Left ventricle myocardium inferior (tissue), 1 donor: ENCODE results near the gene UST. TPM values are rescaled to one million over a fixed set of nuclear protein-coding genes. Genes with fewer than 3 reads are reported as not detected.
"Not testable (repeated sequence)": the region's sequence is repeated elsewhere in the genome, so short reads cannot be mapped to it uniquely, and the experiment has no call there.

ENCODE experiments used
- DNase-seq: peaks from one replicate; pipeline ENCODE4 v3.0.0-alpha.2; 2020
- H3K27ac ChIP-seq: fragments of 200-600 bp; replicated peaks from 2 replicates; pipeline ENCODE4 v1.8.0; 2021
- H3K27me3 ChIP-seq: fragments of 200-600 bp; 2 replicates; pipeline ENCODE4 v1.8.0; 2021; ENCODE audit warnings: low read depth
- H3K36me3 ChIP-seq: fragments of 200-600 bp; 2 replicates; pipeline ENCODE4 v1.8.0; 2021
- H3K4me1 ChIP-seq: fragments of 200-600 bp; 2 replicates; pipeline ENCODE4 v1.8.0; 2021
- H3K4me3 ChIP-seq: fragments of 200-600 bp; 2 replicates; pipeline ENCODE4 v1.8.0; 2021; ENCODE audit warnings: mild to moderate bottlenecking, moderate library complexity
- H3K9me3 ChIP-seq: fragments of 200-600 bp; replicated peaks from 2 replicates; pipeline ENCODE4 v1.8.0; 2021
- intact Hi-C: fragments of 100-400 bp; cut with micrococcal nuclease; formaldehyde crosslinking; loops from one replicate; pipeline ENCODE4 v1.11.0; 2022
- total RNA-seq: library from RNA; stranded (reverse); fragmentation: NEBNext Ultra II Directional; extraction: Animal tissue kit (Norgen Biotek cat#: 25700); gene quantifications from one replicate; pipeline ENCODE4 v1.2.1, GENCODE V29; 2021
- TF ChIP-seq, protein P1 (sequence below): fragments of 200-600 bp; IDR thresholded peaks from 2 replicates; pipeline ENCODE4 v1.8.0; 2021; ENCODE audit warnings: antibody characterized with exemption, mild to moderate bottlenecking, borderline replicate concordance
- donor health status: DM: no; HTN: yes; CAD: no; lungs with severe emphysema.

Gene UST
- total RNA-seq, 1 donor from 2014 or later: 3.3 TPM

DNA sequence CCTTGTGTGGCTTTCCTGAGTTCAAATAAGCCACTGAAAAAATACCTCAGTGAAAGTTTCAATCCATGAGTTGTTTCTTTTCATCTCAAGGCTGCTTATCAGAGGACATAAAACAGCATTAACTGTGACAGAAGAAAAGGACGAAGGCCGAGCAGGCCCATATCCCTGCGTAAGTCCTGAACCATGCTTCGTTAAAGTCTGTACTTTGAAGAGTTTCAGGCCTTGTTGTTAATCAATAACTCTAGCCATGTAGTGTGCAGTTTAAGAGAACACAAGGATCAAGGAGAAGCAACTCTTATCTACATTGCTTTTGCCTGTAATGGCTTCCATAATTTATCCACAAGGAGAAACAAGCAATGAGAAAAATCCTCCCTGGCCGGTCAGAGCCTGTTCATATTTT is 165.4 kb downstream of the UST start:
- no peaks in the 10 kb centered on the region for H3K4me1 ChIP-seq
- no peaks in the 10 kb centered on the region for H3K27me3 ChIP-seq
- DNase-seq: no peak
- H3K4me3 ChIP-seq: no peak overlapping the region
- H3K36me3 ChIP-seq: no peaks in the 10 kb centered on the region
- H3K27ac ChIP-seq: no peak overlapping the region
- TF ChIP-seq, protein P1, sequence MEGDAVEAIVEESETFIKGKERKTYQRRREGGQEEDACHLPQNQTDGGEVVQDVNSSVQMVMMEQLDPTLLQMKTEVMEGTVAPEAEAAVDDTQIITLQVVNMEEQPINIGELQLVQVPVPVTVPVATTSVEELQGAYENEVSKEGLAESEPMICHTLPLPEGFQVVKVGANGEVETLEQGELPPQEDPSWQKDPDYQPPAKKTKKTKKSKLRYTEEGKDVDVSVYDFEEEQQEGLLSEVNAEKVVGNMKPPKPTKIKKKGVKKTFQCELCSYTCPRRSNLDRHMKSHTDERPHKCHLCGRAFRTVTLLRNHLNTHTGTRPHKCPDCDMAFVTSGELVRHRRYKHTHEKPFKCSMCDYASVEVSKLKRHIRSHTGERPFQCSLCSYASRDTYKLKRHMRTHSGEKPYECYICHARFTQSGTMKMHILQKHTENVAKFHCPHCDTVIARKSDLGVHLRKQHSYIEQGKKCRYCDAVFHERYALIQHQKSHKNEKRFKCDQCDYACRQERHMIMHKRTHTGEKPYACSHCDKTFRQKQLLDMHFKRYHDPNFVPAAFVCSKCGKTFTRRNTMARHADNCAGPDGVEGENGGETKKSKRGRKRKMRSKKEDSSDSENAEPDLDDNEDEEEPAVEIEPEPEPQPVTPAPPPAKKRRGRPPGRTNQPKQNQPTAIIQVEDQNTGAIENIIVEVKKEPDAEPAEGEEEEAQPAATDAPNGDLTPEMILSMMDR: no peak
- H3K9me3 ChIP-seq: peaks cover 9% of the 10 kb centered on the region
- intact Hi-C loops: no loop called here

DNA sequence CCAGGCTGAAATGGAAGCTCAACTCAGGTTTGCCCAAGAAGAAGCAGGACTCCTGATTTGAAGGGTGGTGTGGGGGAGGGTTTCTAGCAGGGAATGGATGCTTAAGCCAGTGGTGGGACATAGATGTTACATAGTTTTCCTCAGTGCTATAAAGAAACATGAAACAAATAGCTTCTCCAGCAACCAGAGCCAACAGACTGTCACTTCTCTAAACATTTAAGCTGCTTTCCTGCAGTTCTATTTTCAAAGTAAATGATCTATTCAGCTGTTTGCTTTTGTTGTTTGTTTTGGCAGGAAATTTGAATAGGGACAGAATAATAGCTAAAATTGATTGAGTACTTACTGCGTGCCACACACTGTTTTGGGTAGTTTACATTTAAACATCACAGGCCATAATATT is 169.0 kb downstream of the UST start:
- no peaks in the 10 kb centered on the region for H3K4me1 ChIP-seq
- peaks cover 18% of the 10 kb centered on the region for H3K9me3 ChIP-seq
- intact Hi-C loops: no loop called here
- no peak overlapping the region for H3K4me3 ChIP-seq
- H3K27ac ChIP-seq: no peak overlapping the region
- no peaks in the 10 kb centered on the region for H3K27me3 ChIP-seq
- TF ChIP-seq, protein P1: no peak
- H3K36me3 ChIP-seq: no peaks in the 10 kb centered on the region
- no peak for DNase-seq

DNA sequence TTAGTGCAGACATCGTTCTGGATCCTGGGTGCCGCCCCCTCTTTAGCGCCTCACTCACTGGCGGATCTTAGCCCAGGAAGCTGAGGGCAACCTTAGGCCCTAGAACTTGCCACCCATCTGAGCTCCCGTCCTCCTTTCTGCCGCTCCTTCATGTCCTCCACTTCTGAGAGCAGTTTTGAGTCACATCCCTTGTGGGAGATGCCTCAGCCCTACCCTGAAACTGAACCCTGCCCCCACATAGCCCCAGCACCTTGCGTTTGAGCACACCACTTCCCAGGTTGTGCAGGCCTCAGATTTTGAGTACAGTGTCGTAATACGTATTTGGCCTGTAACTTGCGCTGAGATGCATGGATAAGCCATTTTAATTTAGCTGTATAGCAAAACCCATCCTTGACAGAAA is 169.7 kb downstream of the UST start:
- DNase-seq, H3K4me3 ChIP-seq, intact Hi-C loops, H3K27ac ChIP-seq, H3K27me3 ChIP-seq, H3K36me3 ChIP-seq, H3K4me1 ChIP-seq: not testable (repeated sequence)
- peaks cover 18% of the 10 kb centered on the region for H3K9me3 ChIP-seq

DNA sequence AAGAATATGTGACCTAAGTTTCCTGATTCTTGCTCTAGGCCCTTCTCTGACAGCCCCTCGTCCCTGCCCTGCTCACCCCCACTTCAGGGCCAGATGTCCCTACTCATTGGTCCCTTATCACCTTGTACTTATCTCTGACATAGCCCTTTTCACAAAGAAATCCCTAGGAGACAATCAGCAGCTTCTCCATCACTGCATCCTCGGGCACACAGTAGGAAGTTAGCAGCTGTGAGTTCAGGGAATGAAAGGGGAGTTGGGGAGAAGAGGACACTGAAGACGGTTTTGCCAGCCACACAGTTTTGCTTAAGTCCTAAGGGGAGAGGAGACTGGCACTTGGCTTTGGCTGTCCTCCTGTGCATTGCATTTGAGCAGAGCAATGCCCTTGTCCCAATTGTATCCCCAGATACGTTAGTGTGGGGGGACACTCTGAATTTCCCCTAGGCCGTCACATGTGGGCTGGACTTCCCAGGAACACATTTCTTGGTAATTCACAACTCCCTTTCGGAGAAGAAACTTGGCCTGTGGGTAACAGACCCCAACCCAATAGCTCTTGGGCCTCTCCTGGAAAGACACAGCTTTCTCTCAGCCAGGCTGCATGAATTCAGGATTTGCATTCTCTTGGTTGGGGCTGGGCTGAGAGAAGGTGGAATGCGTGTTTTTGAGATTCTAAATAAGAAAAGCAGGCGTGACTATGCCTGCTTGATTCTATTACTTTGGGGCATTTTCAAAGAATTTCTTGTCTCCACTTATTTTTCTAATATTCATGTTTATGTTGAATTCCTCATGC is 177.6 kb downstream of the UST start:
- intact Hi-C loops: no loop called here
- no peaks in the 10 kb centered on the region for H3K27me3 ChIP-seq

DNA sequence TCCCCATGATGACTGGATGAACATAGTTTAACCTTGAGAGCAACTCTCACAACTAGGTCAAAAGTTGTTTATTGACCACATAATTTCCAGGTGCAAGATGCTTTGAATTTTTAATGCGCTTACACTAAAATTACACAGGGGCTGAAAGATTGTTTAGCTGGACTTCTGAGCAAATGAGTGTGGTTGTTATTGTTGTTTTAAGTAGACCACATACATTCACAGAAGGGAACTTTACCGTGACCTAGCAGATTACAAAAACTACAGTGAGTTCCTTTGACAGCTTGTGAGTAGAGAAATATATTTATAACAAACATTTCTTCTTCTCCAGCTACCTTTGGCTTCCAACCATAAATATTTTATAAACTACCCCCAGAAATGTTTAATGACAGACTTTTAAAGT is 178.9 kb downstream of the UST start:
- Histone ChIP-seq H3K4me1 (peaks cover 7% of the 10 kb centered on the region), H3K27ac (no peak overlapping the region), H3K4me3 (no peak overlapping the region), H3K9me3 (no peaks in the 10 kb centered on the region), H3K36me3 (no peaks in the 10 kb centered on the region), H3K27me3 (no peaks in the 10 kb centered on the region)
- no peak for DNase-seq
- TF ChIP-seq, protein P1: no peak
- intact Hi-C loops: no loop called here

More for the DNA sequence above, 177.6 kb downstream of the UST start:
- H3K4me3 ChIP-seq: no peak overlapping the region
- no peak overlapping the region for H3K27ac ChIP-seq
- H3K4me1 ChIP-seq: peaks cover 7% of the 10 kb centered on the region
- DNase-seq: no peak
- TF ChIP-seq, protein P1: no peak
- H3K9me3 ChIP-seq: peaks cover under 1% of the 10 kb centered on the region
- no peaks in the 10 kb centered on the region for H3K36me3 ChIP-seq

DNA sequence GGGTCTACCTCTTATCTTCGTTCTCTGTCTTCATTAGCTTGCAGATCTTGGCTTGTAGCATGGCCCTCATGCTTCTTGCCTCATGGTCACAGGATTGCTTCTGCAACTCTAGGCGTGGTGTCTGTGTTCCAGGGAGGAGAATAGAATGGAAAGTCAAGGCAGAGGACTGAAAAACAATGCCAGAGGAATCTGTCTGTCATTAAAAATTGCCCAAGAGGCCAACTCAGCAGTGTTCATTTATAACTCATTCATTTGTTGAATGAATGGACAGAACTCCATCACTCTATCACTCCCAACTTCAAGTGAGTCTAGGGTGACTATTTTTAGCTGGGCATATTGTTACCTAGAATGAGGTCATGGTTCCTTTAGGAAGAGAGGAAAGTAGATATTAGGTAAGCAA is 179.6 kb downstream of the UST start:
- H3K9me3 ChIP-seq: no peaks in the 10 kb centered on the region
- H3K27ac ChIP-seq: no peak overlapping the region
- intact Hi-C loops: no loop called here
- no peak for DNase-seq
- H3K27me3 ChIP-seq: no peaks in the 10 kb centered on the region
- TF ChIP-seq, protein P1: no peak
- H3K36me3 ChIP-seq: no peaks in the 10 kb centered on the region
- H3K4me1 ChIP-seq: peaks cover 7% of the 10 kb centered on the region
- H3K4me3 ChIP-seq: no peak overlapping the region
